GM20431 (cell line): ENCODE data around the gene TSHZ1.

Experiments used
- in situ Hi-C: fragments of 300-500 bp; cut with MseI, MboI; formaldehyde crosslinking; loops from one replicate; pipeline ENCODE4 v1.15.0; 2020; ENCODE audit warnings: low sequenced_read_pairs; ENCODE audit not compliant: unreplicated experiment

Gene TSHZ1

DNA sequence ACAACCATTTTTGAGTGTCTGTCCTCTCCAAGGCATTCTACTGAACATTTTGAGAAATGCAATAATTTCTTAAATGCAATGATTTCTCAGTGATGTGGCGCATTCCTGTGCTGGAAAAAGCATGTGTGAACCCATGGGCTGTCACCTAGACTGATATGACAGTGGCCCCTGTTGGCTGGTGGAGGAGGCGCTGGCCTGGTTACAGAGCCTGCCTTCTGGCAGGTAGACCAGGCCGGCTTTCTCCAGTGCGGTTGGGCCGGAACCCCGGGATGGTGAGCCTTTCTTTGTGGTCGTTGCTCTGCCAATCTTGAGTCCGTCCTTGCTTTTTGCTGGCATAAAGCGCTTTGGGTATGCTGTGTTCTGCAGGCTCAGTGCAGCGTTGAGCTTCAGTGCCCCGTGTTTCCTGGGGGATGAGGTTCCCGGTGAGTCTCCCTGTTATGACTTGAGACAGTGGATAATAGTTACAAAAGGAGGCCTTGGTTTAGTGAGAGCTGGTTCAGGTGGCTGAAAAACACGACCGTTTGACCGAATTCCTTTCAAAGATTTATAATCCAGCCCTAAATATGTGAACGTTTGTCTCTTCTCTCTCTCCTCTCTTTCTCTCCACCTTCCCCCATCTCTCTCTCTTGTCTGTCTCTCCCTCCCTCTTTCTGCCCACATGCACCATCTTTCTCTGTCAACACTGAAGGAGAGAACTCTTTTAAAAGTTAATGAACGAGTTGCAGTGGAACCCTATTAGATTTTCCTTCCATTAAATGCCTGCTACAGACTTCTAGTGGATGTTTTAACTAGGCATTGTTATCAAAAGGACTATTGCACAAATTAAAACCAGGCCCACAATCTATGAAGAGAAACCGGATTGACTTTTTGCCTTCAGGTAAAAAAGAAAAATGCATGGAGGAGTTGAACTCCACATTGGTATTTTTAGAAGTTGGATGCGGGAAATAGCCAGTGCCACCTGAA is 34.0 kb downstream of the TSHZ1 start:
- in situ Hi-C loops = no loop called here

DNA sequence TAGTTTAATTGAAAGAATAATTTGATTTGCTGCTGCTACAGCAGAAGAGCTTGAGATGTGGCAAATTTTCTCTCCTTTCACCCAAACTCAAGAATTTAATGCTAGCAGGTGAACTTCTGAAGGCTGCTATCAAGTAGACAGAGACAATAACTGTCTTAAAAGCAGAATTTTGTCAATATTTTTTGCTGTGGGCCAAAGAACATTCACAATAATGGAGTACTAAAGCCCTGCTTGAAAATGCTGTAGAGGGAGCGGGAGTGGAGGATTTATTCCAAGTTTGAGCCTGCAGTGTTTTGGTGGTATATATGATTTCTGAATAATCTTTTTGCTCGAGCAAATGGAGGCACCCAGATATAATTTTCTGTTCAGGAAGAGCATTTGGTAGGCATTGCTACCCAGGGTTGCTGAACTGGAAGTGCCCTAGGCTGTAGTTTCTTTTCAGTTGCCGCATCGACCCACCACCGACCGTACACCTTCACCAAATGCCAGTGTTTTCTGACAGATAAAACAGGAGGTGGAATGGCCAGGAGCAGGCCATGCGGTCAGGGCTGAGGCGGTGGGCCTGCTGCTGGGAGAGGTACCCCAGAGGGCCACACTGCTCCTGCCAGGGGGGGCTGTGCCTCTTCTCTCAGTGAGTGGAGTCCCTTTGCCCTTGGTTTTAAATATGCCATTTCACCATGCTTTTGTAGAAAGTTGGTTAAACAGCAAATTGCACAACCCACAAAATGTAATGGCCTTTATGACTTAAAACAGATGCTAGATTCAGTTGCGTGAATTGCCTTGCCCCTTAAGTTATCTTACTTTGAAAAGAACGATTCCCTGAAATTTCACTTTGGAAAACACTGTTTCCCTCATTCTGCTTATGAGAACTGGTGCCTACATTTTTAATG is 36.4 kb downstream of the TSHZ1 start:
- in situ Hi-C loops = no loop called here

DNA sequence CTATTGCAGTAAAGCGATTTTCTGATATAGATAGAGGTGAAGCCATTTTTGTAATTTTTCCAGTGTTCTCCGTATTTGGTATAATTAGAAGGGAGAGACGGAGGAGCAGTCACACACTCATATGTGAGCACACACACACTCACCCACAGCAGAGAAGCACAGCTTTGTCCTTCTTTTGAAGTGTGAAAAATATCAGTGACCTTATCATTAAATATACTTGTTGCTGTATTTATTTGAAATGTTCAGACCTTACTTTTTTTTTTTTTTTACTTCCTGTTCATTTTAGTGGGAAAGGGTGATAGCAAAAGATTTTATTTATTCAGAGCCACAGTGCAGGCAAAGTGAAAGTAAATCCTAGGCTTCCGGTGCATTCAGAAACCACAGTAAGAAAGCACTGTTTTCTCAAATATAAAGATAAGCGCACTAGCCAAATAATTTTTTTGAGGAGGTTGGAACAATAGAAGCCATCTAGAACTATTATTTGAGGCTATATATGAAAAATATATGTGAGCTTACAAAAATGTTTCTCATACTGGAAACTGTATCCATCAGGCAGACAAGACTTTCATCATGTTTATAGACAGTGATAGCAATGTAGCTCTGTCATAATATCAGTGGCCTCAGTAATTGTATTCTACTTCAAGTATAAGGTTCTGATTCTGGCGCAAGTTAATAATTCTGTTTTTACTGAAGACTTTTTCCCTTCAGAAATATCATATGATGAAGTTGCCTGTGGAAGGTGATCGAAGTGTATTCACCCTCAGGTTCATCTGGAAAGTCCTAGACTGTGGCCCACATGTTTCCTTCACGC is 37.2 kb downstream of the TSHZ1 start:
- in situ Hi-C loops = no loop called here

DNA sequence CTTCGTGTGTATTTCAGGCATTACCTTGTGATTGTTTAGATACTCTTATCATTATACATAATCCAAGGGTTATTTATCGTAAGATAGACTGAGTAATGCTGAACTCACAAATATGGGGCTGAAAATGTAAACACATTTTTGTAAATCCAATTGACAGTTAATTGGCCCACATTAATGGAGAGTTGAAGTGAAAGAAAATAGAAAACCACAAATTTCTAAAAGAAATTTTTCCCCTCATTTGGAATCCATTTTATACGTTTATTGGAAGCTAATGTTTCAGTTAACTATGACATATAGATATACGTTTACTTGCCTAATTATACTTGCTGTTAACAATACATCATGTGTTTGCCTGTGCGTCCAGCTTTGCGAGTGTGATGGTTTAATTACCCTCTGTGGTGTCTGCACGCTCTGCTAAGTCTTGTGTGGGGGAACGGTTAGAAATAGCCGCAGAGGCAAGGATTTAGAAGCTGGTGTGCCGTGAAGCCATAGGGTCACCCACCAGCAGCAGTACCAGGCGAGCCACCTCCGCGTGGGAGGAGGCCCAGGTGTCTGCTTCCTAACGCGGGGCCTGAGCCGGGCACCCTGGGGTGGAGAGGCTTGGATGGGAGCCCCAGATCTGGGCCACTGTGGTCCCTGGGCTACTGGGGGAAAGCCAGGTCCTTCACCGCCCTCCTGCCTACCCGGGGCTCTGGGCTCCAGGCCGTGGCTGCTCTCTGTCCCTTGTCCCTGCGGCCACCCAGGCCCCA is 38.0 kb downstream of the TSHZ1 start:
- in situ Hi-C loops = no loop called here

DNA sequence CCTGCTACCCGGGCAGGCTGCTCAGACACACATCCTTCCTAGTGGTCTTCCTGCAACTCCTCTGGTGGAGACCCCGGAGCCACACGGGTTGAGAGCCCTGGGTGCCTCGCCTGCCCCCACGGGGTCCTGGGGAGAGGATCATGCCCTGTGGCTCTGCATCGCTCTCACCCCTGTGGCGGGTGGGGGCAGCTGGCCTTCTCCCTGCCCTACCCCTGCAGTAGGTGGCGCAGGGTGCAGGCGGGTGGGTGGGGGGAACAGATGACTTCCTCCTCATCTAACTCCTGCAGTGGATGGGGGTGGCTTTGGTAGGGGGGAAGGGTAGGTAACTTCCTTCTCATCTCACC is 38.5 kb downstream of the TSHZ1 start:
- in situ Hi-C loops = no loop called here

GRCh38 chr18:75249672-75250470 is 39.3 kb downstream of the TSHZ1 start:
- in situ Hi-C loops = no loop called here

- in situ Hi-C loops = no loop called here
Measured at GRCh38 chr18:75250471-75250821, 39.8 kb downstream of the TSHZ1 start.

GRCh38 chr18:75251466-75251865 is 40.9 kb downstream of the TSHZ1 start:
- in situ Hi-C loops = no loop called here

GRCh38 chr18:75252136-75252535 is 41.5 kb downstream of the TSHZ1 start:
- in situ Hi-C loops = no loop called here

- in situ Hi-C loops = no loop called here
Measured at GRCh38 chr18:75253043-75253442, 42.4 kb downstream of the TSHZ1 start.

DNA sequence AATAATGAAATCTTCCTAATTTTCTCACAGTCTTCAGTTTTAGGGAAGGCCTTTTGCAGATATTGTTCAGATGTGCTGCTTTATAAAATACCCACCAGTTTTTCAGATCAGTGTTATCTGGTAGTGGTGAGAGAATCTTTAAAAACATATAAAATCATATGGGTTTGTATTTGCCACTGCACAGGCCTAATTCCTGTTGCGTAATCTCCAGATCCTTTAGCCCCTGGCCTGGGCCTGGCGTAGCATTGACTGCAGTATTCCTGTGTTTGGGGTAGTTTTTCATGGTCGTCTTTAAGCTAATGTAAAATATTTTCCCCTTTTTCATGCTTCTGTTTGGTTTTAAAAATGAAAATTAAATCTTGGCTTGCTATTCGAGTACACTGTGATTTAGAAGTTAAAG is 43.2 kb downstream of the TSHZ1 start:
- in situ Hi-C loops = no loop called here

DNA sequence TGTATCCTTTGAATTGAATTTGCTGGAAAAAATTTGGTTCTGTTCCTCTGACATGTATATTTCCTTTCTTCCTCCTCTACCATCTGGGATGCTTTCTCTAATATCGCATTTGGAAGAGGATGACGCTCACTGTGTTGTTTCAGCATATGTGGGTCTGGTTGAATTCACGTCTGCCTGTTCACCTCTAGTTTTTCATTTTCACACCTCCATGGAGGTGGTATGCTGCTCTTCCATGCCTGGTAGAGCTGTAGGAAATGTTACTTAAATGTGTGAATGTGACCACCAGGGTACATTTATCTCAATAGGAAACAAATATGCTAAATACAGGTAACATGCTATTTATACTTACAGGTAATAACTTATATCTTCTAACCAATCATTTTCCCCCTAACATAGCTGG is 44.5 kb downstream of the TSHZ1 start:
- in situ Hi-C loops = no loop called here

- in situ Hi-C loops = no loop called here
Measured at GRCh38 chr18:75256376-75256775, 45.8 kb downstream of the TSHZ1 start.

GRCh38 chr18:75257605-75258004 is 47.0 kb downstream of the TSHZ1 start:
- in situ Hi-C loops = no loop called here

DNA sequence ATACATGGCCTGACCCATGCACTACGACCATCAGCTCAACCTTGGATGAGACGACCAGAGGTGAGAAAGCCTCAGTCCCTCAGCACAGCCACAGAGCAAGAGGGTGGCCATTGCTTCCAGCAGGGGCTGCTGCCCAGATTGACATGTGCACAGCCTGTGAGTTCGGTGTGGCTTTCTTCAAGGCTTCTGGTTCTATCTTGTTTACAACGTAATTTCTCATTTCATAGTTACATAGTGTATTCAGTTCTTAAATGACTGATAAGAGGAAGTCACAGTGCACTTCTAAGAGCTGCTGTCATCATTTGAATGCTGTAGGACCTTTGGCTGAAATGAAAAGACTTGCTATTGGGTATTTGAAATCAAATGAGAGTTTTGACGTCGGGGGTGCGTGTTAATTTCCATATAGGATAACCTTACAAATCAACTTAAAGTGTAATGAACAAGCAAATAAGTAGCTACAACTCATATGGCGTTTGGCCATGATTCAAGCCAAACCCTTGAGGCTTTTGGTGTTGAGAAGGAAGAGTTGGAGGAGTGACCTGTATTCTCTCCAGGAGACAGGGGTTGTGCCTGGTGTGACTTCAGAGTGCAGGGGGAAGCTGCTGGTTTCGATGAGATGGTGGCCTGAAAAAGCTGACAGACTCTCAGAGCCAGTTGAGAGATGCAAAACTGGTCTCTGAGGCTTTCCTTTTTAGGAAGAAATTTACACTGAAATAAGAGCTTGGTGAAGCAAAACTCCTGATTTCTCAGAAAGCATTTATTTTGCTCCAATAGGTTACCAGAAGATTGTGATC is 51.0 kb downstream of the TSHZ1 start:
- in situ Hi-C loops = no loop called here

DNA sequence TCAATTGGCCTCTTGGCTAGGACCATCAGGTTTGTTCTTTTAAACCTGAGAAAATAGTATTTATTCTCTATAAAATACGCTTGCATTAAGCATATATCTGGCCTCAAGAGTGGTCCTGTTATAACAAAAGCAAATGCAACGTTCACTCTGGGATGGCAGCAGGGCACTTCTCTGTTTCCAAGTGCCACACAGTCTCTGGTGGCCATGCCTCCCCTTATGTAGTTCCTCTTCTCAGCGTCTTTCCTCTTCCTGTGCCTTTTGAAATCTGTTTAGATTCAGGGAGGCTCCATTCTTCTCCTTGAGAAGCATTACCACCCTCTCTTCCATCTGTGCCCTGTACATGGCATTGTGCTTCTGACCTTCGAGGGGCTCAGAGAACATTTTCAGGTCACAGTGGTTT is 51.9 kb downstream of the TSHZ1 start:
- in situ Hi-C loops = no loop called here

- in situ Hi-C loops = no loop called here
Measured at GRCh38 chr18:75264195-75264594, 53.6 kb downstream of the TSHZ1 start.

DNA sequence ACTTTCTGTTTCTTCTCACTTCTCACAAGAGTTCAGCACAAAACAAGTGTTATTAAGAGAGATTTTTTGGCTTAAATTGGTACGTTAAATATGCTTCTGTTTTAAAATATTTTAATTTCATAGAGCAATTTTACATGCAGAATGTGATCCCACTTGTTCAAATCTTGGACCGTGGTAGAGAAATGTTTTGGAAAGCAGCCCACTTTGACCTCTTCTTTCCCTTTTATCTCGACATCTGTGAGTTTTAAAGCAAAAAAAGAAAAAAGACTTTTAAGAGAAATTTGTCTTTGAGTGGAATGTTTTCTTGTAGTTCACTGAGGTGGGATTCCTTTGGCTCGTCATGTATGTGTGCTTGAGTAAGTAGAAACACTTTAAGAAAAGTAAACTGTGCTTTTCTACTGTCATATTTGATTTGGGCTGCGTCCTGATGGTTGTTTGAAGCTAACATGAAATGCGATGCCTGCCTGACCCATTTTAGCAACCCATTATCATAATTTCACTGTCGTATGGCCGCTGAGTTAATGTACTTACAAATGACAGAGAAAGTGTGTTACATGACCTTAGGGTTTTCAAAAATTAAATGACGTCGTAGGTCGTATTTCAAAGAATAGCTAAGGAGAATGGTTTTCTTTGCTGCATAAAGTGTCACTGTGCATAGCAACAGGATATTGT is 54.5 kb downstream of the TSHZ1 start:
- in situ Hi-C loops = no loop called here
